ENCODE results near the gene MGAM2. TPM values are rescaled to one million over a fixed set of nuclear protein-coding genes. Genes with fewer than 3 reads are reported as not detected.

Gene MGAM2
- not detected for total RNA-seq

GRCh38 chr7:142111499-142111898 lies at the start of gene MGAM2:
TSS of gene MGAM2 (plus strand) at chr7:142111718. CDS start at chr7:142116874, 5,156 bp downstream.
- no peak for DNase-seq
- Mint-ChIP-seq H3K4me3 (no peak within 1 kb of the TSS), H3K27ac (no peak within 1 kb of the TSS), H3K4me1 (no peaks in the 10 kb centered on the region), H3K9me3 (ENCODE audit: low read depth) (no peaks in the 10 kb centered on the region), H3K27me3 (peaks cover 7% of the 10 kb centered on the region), H3K36me3 (ENCODE audit: low read depth) (no peaks in the 10 kb centered on the region)
- CTCF ChIA-PET = interaction anchor here (0.9 to 1.0 kb wide), 2 partner anchors 12 to 27 kb away, joined by 3 read pairs; no protein-coding TSS in a partner anchor
- ATAC-seq = no peak
- intact Hi-C loops (cut with DNase I, micrococcal nuclease) = no loop called here
- POLR2A ChIA-PET = no interaction called here

- Mint-ChIP-seq H3K36me3 (ENCODE audit: low read depth) (no peaks in the 10 kb centered on the region), H3K4me3 (no peak overlapping the region), H3K27me3 (peaks cover 6% of the 10 kb centered on the region), H3K9me3 (ENCODE audit: low read depth) (no peaks in the 10 kb centered on the region), H3K4me1 (no peaks in the 10 kb centered on the region), H3K27ac (no peak overlapping the region)
- ChIA-PET POLR2A (no interaction called here), CTCF (interaction anchor here (0.6 kb wide), 1 partner anchor 963 kb away, joined by 3 read pairs; no protein-coding TSS in a partner anchor)
- intact Hi-C loops (cut with DNase I, micrococcal nuclease) = no loop called here
- DNase-seq (no peak), ATAC-seq (no peak)
These were observed 47.7 kb upstream of the MGAM2 start for GRCh38 chr7:142063551-142064442.

- CTCF ChIA-PET = no interaction called here
These were observed 45.0 kb upstream of the MGAM2 start for GRCh38 chr7:142066536-142066935.

GRCh38 chr7:142077762-142078161 lies 33.8 kb upstream of the MGAM2 start:
- intact Hi-C loops (cut with DNase I, micrococcal nuclease) = no loop called here
- DNase-seq (no peak), ATAC-seq (no peak)
- no peaks in the 10 kb centered on the region for H3K36me3 Mint-ChIP-seq (ENCODE audit: low read depth)
- H3K4me1 Mint-ChIP-seq = no peaks in the 10 kb centered on the region
- no peak overlapping the region for H3K4me3 Mint-ChIP-seq
- H3K27me3 Mint-ChIP-seq = peaks cover 13% of the 10 kb centered on the region
- CTCF ChIA-PET = no interaction called here
- no peaks in the 10 kb centered on the region for H3K9me3 Mint-ChIP-seq (ENCODE audit: low read depth)
- POLR2A ChIA-PET = no interaction called here
- no peak overlapping the region for H3K27ac Mint-ChIP-seq

More at GRCh38 chr7:142066536-142066935, 45.0 kb upstream of the MGAM2 start:
- no peaks in the 10 kb centered on the region for H3K9me3 Mint-ChIP-seq (ENCODE audit: low read depth)
- H3K4me1 Mint-ChIP-seq = no peaks in the 10 kb centered on the region
- no peak overlapping the region for H3K4me3 Mint-ChIP-seq
- no peak for ATAC-seq
- H3K36me3 Mint-ChIP-seq (ENCODE audit: low read depth) = no peaks in the 10 kb centered on the region
- DNase-seq = no peak
- H3K27me3 Mint-ChIP-seq = peaks cover 3% of the 10 kb centered on the region
- intact Hi-C loops (cut with DNase I, micrococcal nuclease) = no loop called here
- POLR2A ChIA-PET = no interaction called here
- H3K27ac Mint-ChIP-seq = no peak overlapping the region

GRCh38 chr7:142083605-142084004 lies 27.9 kb upstream of the MGAM2 start:
- no peak for DNase-seq

GRCh38 chr7:142085428-142085827 lies 26.1 kb upstream of the MGAM2 start:
- no peak overlapping the region for H3K4me3 Mint-ChIP-seq
- CTCF ChIA-PET = interaction anchor here (1.4 kb wide), 1 partner anchor 110 kb away, joined by 3 read pairs; no protein-coding TSS in a partner anchor
- no peaks in the 10 kb centered on the region for H3K36me3 Mint-ChIP-seq (ENCODE audit: low read depth)
- H3K27me3 Mint-ChIP-seq = peaks cover 1% of the 10 kb centered on the region
- H3K4me1 Mint-ChIP-seq = no peaks in the 10 kb centered on the region
- POLR2A ChIA-PET = no interaction called here
- intact Hi-C loops (cut with DNase I, micrococcal nuclease) = no loop called here
- no peak overlapping the region for H3K27ac Mint-ChIP-seq
- no peak for ATAC-seq
- no peaks in the 10 kb centered on the region for H3K9me3 Mint-ChIP-seq (ENCODE audit: low read depth)
- DNase-seq = no peak

More at GRCh38 chr7:142083605-142084004, 27.9 kb upstream of the MGAM2 start:
- ChIA-PET POLR2A (no interaction called here), CTCF (no interaction called here)
- Mint-ChIP-seq H3K9me3 (ENCODE audit: low read depth) (no peaks in the 10 kb centered on the region), H3K27ac (no peak overlapping the region), H3K36me3 (ENCODE audit: low read depth) (no peaks in the 10 kb centered on the region), H3K27me3 (peaks cover 5% of the 10 kb centered on the region), H3K4me1 (no peaks in the 10 kb centered on the region), H3K4me3 (no peak overlapping the region)
- ATAC-seq = no peak
- intact Hi-C loops (cut with DNase I, micrococcal nuclease) = no loop called here

- ChIA-PET POLR2A (no interaction called here), CTCF (no interaction called here)
- H3K4me3 Mint-ChIP-seq = no peak overlapping the region
- no peaks in the 10 kb centered on the region for H3K4me1 Mint-ChIP-seq
- H3K27ac Mint-ChIP-seq = no peak overlapping the region
- no peaks in the 10 kb centered on the region for H3K36me3 Mint-ChIP-seq (ENCODE audit: low read depth)
- H3K27me3 Mint-ChIP-seq = no peaks in the 10 kb centered on the region
- no peak for DNase-seq
- H3K9me3 Mint-ChIP-seq (ENCODE audit: low read depth) = no peaks in the 10 kb centered on the region
- ATAC-seq = no peak
- intact Hi-C loops (cut with DNase I, micrococcal nuclease) = loop anchor here in 1 of 2 experiments (1.0 kb wide), 1 partner anchor 28 kb away; no protein-coding TSS in a partner anchor
These were observed 23.4 kb upstream of the MGAM2 start for GRCh38 chr7:142088022-142088714.

GRCh38 chr7:142089035-142089434 lies 22.5 kb upstream of the MGAM2 start:
- Mint-ChIP-seq H3K4me1 (no peaks in the 10 kb centered on the region), H3K27ac (no peak overlapping the region), H3K4me3 (no peak overlapping the region), H3K9me3 (ENCODE audit: low read depth) (no peaks in the 10 kb centered on the region), H3K27me3 (no peaks in the 10 kb centered on the region), H3K36me3 (ENCODE audit: low read depth) (no peaks in the 10 kb centered on the region)
- intact Hi-C loops (cut with DNase I, micrococcal nuclease) = no loop called here
- DNase-seq (no peak), ATAC-seq (no peak)
- POLR2A ChIA-PET = no interaction called here
- CTCF ChIA-PET = interaction anchor here (0.9 kb wide), 1 partner anchor 58 kb away, joined by 3 read pairs; no protein-coding TSS in a partner anchor

GRCh38 chr7:142091961-142092360 lies 19.6 kb upstream of the MGAM2 start:
- H3K36me3 Mint-ChIP-seq (ENCODE audit: low read depth) = no peaks in the 10 kb centered on the region
- ChIA-PET POLR2A (no interaction called here), CTCF (no interaction called here)
- DNase-seq = no peak
- H3K9me3 Mint-ChIP-seq (ENCODE audit: low read depth) = no peaks in the 10 kb centered on the region
- ATAC-seq = no peak
- no peaks in the 10 kb centered on the region for H3K27me3 Mint-ChIP-seq
- H3K27ac Mint-ChIP-seq = no peak overlapping the region
- intact Hi-C loops (cut with DNase I, micrococcal nuclease) = no loop called here
- H3K4me1 Mint-ChIP-seq = no peaks in the 10 kb centered on the region
- H3K4me3 Mint-ChIP-seq = no peak overlapping the region

- CTCF ChIA-PET = no interaction called here
- Mint-ChIP-seq H3K36me3 (ENCODE audit: low read depth) (no peaks in the 10 kb centered on the region), H3K27ac (no peak overlapping the region), H3K4me1 (no peaks in the 10 kb centered on the region), H3K27me3 (no peaks in the 10 kb centered on the region), H3K4me3 (no peak overlapping the region), H3K9me3 (ENCODE audit: low read depth) (no peaks in the 10 kb centered on the region)
- intact Hi-C loops (cut with DNase I, micrococcal nuclease) = no loop called here
- ATAC-seq (no peak), DNase-seq (no peak)
- POLR2A ChIA-PET = no interaction called here
These were observed 16.7 kb upstream of the MGAM2 start for GRCh38 chr7:142094861-142095260.

GRCh38 chr7:142097571-142097970 lies 13.9 kb upstream of the MGAM2 start:
- POLR2A ChIA-PET = no interaction called here
- Mint-ChIP-seq H3K4me1 (no peaks in the 10 kb centered on the region), H3K36me3 (ENCODE audit: low read depth) (no peaks in the 10 kb centered on the region), H3K4me3 (no peak overlapping the region), H3K27me3 (peaks cover under 1% of the 10 kb centered on the region), H3K9me3 (ENCODE audit: low read depth) (no peaks in the 10 kb centered on the region), H3K27ac (no peak overlapping the region)
- CTCF ChIA-PET = no interaction called here
- intact Hi-C loops (cut with DNase I, micrococcal nuclease) = no loop called here
- DNase-seq = no peak
- ATAC-seq = no peak

- Mint-ChIP-seq H3K9me3 (ENCODE audit: low read depth) (no peaks in the 10 kb centered on the region), H3K4me1 (no peaks in the 10 kb centered on the region), H3K4me3 (no peak overlapping the region), H3K36me3 (ENCODE audit: low read depth) (no peaks in the 10 kb centered on the region), H3K27me3 (peaks cover 2% of the 10 kb centered on the region), H3K27ac (no peak overlapping the region)
- POLR2A ChIA-PET = no interaction called here
- ATAC-seq = no peak
- CTCF ChIA-PET = no interaction called here
- no peak for DNase-seq
- intact Hi-C loops (cut with DNase I, micrococcal nuclease) = no loop called here
These were observed 13.5 kb upstream of the MGAM2 start for GRCh38 chr7:142098004-142098403.
